HG03097 (cell line): ENCODE measurements around the gene CAMTA1.

ENCODE experiments used
- ATAC-seq: cut with Tn5 transposase; IDR thresholded peaks from one replicate; pipeline ENCODE4 v1.9.1; 2021; ENCODE audit not compliant: unreplicated experiment, low FRiP score

CAMTA1 gene

DNA sequence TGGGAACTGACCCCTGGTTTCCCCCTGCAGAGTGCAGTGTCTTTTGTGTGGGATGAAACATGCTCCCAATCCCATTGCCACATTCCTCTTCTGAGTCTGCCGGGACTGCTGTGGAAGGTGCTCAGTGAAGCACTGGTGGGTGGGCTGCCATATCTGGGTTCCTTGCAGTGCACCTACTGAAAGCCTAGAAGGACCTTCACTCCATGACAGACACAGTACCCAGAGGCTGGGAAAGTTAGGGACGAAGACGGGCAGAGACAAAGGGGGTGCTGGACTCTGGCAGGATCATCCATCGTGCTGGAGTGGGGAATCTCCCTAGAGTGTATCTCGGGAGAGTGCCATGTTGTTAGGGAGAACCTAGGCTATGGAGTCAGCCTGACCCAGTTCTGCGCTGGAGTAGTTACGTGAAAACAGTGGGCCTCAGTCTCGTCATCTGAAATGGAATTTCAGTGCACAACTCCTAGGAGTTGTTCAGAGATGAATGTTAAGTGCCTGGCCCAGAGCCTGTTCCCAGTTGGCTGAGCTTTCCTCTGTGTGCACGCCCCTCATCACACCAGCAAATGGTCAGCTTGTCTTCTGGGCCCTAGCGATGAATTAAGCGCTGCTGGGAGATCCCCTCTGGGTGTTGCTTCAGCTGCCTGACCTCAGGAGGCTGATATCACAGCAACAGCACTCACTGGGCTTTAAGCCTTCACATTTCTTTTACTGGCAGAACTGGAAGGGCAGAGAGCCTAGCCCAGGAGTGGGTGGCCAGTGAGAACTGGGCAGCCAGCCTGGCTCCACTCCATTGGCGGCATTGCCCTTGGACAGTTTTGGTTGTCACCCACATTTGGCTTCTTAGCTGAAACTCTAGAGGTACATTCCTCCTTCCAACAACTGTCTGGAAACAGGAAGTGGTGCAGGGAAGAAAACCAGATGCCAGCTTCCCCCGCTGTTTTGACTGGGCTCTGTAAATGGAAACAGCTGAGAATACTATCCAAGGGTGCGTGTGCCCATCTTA lies 506.0 kb downstream of the CAMTA1 start:
- ATAC-seq, result no peak

DNA sequence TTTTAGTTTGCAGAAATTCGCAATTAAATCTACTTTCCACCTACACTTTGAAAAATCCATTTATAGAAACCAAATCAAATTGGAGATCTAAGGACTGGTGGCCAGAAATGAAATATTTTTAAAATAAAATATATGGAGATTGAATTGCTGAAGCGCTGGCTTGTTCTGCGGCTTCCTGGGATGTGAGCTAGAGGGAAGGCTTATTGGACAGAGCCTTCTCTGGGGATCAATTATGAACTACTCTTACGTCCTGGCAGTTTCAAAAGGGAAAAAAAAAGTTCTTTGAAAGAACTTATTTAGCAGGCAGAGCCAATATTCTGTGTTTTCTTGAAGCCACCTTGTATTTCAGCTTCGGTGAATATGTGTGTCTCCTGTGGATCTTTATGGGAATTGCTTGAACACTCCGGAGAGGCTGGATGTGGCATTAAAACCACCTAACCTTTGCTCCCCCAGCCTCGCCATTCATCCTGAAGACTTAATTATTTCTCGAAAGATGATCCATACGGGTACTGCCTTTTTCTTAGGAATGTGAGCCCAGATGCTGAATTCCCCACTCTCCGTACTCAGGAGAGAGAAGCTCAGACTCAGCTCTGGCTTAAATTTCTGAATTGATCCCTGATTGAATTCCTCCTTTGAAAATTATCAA lies 506.9 kb downstream of the CAMTA1 start:
- ATAC-seq, result no peak

DNA sequence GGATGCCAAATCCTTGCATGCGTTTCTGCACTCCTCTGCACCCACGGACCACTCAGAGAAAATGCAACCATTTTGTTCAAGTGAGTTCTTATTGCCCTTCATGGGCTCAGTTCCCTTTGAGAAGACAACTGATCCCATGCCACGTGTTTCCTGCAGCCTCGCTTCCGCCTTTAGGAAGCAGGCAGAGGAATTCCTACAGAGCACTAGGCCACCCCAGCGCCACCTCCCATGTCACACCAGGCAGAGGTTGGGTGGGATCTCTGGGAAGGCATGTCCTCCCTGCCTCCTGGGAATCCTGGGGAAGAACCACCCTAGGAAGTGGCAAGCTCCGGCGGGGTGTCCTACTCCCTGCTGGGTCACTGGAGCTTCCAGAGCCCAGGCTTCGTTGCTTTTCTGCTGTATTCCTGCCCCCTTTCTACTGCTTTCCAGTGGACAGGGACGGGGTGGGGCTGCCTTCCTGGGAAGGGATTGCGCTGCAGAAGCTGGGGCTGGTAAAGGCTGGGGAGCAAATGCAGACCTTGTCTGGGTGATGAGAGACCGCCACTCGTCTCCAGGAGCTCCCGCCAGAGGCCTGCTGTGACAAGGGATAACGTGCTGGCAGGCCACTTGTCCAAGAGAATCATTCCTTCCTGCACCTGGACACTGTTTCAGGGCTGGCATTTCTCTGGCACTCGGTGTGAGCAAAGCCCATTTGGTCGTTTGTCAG lies 507.6 kb downstream of the CAMTA1 start:
- no peak for ATAC-seq

DNA sequence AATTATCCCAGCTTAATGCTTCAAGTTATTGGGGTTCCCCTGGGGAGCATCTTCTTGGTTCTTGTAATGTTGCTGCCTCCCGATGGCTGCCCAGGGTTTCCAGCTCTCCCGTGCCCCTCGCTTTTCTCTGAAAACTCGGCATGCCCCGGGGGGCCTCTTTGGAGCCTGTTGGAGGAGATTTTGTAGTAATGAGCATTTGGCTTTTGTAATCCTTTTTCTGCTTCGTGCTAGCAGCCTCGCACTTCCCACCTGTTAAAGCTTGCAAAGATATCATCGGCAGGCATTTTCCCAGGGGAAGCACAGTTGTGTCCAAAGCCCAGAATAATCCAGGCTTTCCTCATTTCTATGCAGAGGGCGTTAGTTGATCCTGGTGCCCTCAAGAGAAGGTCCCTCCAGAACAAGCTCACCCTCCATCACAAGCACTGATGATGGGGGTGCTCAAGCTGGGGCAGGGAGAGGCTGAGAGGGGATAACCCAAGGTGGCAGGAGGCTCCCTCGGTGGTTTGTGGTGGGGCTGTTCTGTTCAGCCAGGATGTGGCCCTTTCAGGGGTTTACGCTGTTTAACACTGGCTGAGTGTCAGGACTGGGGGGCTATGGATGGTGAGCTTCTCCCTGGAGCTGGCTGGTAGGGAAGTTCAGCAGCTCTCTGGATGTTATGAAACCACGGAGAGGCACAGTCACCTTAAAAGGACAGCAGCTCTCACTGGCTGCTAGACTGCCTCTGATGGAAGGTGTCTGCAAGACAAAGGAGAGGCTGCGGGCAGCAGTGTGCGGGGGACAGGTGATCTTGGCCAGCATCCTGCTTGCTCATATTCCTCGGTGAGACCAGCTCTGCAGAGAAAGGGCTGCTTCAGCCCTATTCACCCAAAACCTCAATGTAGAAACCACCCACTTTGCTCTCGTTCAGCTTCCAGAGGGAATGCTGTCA lies 508.7 kb downstream of the CAMTA1 start:
- ATAC-seq, result no peak

DNA sequence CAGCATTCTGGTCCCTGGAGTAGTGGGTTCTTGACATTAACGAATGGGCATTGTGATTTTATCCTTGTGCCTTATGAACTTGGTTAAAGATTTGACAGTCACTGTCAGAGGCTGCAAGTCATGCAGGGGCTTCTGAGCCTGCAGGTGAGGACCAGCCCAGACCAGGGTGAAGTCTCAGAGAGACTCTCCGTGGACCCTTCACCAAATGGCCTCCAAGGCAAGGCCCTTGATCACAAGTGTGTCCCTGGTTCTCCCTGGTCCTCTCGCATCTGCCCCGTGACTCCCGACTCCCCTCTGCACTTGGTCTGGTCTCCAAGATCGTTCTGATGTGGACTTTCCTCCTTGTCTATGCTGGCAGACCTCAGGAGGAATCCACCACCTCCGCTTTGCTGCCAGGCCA lies 509.4 kb downstream of the CAMTA1 start:
- no peak for ATAC-seq

DNA sequence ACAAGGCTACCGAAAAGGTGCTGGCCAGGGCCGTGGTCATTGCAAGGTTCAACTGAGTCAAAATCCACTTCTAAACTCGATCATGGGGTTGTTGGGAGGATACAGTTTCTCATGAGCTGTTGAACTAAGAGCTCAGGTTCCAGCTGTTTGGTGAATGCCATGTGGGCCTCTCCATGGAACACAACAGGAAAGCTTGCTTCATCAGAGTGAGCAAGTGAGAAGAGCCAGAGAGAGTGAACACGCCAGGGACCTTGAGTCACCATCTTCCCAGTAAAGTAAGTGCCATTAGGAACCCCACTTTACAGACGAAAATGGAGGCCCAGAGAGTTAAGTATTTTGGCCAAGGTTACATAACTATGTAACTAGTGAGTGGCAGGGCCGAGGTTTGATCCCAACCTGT lies 510.7 kb downstream of the CAMTA1 start:
- no peak for ATAC-seq

DNA sequence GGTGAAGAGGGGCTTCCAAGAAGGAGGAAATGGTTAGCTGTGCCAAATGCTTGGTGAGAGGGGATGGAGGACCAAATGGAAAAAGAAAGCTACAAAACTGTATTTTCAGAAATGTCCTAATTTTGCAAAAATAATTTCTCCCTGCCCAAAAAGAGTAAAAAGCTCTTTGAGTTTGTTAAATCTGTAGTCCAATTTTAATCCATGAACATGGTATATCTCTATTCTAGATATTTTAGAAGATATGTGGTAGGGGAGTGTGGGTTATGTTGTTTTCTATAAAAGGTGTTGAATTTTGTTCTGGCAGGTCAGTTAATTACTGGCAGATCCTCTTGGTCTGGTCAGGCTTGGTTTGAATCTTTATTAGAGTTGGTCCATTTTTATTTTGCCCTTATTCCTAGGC lies 511.7 kb downstream of the CAMTA1 start:
- ATAC-seq, result no peak

DNA sequence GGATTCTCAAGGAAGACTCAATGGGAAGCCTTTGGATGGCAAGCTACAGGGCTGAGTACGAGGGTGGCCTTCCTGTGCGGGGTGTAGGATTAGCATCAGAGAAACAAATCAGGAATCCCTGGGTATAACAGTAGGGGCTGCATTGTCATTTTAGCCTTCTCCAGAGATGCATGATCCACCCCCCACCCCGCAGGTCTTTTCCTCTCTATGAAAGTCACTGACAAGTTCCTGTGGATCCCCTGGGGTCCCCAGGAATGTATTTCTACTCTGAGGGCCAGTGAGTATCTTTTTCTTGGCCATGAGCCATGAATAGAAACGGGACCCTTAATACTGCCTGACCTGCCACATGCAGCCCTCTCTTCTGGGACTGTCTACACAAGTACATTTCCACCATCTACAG lies 512.9 kb downstream of the CAMTA1 start:
- no peak for ATAC-seq

DNA sequence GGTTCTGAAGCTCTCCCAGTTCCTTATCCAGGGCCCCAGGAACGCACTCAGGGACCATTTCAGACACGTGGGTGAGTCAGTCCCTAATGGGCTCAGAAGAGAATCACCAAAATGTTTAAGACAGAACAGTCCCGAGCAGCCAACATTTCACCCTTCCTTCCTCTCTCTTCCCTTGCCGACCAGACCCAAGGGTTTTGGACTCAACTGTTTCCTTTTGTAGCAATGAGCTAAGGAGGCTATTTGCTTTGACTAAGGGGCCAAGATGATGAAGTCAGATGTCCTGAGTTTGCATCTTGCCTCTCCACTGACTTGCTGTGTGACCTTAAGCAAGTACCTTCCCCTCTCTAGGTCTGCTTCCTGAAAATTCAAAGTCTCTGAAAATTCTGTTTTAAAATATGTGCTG lies 513.5 kb downstream of the CAMTA1 start:
- no peak for ATAC-seq

DNA sequence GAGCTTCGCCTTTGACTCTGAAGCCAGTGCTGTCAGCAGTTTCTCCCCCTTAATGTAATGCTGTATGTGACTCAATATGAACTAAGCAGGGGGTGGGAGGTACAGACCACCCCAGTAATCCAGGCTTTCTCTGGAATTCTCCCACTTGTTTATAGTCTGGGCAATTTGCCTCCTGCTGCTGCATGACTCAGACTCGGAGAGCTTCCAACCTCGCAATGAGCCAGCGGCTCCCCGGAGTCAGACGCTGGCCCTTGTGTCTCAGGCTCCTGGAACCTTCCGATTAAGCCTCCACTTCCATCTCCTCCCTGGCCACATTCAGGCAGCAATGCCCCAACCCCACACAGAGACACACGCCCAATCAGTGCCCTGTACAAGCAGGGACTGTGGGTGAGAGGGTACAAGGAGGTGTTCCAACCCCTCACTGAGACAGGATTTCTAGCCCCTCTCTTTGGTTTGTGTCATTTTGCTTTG lies 514.1 kb downstream of the CAMTA1 start:
- no peak for ATAC-seq

DNA sequence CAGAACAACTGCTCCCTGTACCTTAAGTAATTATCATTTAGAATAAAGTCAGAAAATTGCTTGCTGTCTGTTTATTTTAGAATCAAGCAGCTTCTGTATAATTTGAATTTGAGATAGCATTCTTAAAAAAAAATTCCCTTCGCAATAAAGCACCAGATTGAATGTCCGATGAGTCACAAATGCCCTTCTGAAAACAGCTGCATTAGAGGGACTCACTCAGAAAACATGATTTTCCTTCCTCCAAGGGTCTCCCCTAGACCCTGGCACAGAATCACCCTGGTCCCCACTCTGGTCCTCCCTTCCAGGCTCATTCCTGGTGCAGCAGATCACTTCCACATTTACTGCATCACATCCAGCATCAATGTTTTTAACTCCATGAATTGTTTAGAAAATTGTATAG lies 514.7 kb downstream of the CAMTA1 start:
- no peak for ATAC-seq

DNA sequence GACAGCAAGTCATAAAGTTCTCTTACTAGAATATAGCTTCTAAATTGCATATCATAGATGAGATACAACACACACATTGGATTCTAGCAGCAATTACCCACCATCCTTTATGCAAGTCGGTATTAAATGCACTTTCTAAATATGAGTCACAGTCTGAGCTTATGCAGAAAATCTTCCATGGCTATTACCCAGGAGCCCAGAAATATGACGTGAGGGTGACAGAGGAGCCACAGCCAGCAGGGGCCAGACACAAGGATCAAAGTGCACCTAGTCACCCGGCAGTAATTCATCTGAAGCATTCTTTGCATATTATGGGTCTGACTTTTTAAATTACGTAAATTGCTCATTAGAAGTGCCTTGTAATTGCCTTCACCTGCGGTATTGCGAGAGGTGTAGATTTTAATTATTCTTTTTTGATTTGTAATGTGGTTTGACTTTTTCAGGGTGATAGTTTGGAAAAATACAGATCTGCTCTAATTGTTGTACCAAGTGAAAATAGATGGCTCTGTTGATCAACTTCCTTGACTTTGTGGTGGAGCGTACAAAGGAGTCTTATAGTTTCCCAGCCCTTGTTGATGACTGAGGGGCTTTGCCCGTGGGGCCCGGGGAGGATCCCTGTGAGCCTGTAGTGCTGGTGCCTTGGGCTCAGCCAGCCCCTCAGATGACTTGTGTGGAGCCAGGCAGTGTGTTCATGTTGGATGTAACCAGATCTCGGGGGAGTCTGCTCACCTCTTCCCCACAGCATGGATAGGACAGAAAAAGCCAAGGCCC lies 515.8 kb downstream of the CAMTA1 start:
- no peak for ATAC-seq

DNA sequence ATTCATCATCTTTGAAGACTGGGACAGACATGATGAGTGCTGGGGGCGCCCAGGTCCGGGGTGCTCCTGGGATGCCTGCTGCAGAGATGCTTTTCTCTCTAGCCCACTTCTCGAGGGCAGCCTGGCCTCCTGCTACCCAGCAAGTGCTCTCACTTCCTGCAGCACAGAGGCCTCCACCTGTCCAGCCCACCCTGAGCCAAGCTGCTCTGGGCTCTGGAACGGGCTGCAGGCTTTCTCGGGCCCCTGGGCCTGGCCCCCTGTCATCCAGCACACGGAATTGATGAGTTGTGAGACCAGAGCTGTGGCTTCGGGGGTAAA lies 516.4 kb downstream of the CAMTA1 start:
- no peak for ATAC-seq

DNA sequence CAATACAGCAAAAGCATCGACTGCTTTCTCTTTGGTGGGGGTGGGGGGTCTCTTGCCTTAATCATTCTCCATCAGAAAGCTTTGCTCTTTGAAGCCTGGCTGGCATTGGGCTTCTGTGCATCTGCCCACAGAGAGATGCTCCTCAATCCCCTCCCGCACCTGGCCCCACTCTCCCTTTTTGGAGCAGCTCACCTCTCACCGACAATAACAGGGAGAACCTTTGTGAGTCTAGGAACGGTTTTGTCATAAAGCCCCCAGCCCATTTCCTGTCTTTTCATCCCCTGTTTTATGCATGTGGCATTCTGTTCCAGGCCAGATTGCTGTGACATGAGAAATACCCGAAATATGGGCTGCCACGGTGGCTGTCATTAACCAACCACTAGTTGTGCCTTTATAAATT lies 516.9 kb downstream of the CAMTA1 start:
- no peak for ATAC-seq

DNA sequence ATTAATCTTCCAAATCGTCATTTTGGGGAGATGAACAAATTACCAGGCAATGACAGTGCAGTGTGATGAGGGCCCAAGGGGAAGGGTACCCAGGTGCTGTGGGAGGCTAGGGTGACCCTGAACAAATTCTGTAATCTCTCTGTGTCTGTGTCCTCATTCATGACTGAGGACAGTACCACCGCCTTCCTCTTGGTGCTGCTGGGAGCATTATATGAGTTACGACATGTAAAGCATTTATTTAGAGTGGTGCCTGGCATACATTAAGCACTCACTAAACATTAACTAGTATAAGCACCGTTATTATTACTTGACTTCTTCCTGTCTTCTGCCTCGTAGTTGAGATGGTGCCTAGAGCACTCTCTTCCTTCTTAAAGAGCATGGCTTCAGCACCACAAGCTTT lies 517.6 kb downstream of the CAMTA1 start:
- no peak for ATAC-seq

DNA sequence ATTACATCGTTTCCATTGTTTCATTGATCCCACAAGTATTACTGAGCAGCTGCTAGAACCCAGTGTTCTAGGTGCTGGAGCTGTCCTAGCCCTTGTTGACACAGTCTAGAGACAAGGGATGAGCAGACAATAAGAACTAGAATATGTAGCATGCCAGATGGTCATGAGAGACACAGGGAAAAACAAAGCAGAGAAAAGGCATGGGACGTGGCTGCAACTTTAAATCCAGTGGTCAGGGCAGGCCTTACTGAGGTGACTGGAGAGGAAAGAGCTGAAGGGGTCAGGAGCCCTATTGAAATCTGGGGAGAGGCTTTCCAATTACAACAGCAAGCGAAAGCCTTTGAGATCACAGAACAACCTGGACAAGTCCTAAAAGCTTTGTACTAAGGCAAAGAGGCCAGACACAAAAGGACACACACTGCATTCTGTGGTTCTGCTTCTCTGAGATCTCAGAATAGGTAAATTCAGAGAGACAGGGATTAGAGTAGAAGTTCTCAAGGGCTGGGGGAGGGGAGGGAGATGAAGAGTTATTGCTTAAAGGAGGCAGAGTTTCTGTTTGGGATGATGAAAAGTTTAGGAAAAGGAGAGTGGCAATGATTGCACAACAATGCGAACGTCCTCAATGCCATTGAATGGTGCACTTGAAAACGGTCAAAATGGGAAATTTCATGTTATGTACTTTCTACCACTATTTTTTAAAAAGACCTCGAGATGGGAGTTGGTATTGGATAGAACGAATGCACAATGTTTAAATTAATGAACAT lies 518.5 kb downstream of the CAMTA1 start:
- ATAC-seq, result no peak

DNA sequence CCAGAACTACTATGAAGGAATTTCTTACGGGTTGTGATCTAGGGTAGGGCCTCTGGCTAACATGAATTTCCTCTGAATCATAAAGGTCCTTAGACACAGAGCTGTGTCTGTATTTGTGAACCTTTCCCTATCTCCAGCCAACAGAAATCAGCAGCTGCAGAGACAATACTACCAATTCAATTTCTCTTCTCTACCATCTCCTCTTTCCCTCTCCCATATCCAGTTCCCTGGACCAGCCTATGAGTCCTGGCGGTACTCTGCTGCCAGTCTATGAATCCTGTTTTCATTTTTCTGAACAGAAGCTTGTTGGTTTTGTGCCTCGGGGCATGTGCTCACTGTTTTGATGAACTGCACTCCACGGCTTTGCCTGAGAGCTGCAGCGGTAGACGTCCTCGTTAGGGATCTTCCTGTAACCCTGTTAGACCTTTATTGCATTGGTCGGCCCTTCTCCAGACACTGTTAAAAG lies 527.9 kb downstream of the CAMTA1 start:
- no peak for ATAC-seq

DNA sequence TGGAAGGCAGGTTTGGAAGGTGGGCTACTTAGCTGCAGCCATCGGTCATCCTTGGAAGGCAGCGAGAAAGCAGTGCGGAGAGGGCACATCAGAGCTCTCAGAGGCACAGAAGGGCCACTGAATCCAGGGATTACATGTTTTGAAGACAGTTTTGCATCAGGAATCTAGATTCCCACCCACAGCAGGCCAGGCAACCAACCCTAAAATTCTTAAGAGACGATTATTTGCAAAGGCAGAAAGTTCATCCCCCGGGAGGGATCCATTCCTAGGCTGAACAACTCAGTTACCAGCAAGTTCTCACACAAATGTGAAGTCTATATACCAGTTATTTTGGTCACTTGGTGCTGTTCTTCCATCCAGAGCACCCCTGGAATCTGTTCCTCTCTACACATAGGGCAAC lies 528.6 kb downstream of the CAMTA1 start:
- ATAC-seq, result no peak

DNA sequence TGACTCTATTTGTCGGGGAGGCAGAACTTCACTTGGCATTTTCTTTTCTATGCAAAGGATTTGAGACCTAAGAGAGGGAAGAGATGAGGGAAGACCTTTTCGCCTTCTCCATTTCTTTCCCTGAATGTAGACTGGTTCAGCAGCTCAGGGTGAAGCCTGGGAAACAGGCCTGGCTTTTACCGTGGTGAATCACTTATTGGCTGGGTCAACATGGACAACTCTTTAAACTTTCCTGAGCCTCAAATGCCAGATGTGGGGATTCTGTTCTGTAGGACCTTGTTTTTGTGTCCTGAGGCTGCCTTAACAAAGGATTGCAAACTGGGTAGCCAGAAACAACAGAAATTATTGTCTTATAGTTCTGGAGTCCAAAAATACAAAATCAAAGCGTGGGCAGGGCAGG lies 530.1 kb downstream of the CAMTA1 start:
- ATAC-seq, result no peak
